ENCODE measurements around the gene LETM1. TPM values are rescaled to one million over a fixed set of nuclear protein-coding genes. Genes with fewer than 3 reads are reported as not detected.
A peak's percentile ranks its signal among the peaks of the same experiment; 100 is the strongest.

The LETM1 gene
- total RNA-seq, 1 donor from 2014 or later, result 109 TPM

DNA sequence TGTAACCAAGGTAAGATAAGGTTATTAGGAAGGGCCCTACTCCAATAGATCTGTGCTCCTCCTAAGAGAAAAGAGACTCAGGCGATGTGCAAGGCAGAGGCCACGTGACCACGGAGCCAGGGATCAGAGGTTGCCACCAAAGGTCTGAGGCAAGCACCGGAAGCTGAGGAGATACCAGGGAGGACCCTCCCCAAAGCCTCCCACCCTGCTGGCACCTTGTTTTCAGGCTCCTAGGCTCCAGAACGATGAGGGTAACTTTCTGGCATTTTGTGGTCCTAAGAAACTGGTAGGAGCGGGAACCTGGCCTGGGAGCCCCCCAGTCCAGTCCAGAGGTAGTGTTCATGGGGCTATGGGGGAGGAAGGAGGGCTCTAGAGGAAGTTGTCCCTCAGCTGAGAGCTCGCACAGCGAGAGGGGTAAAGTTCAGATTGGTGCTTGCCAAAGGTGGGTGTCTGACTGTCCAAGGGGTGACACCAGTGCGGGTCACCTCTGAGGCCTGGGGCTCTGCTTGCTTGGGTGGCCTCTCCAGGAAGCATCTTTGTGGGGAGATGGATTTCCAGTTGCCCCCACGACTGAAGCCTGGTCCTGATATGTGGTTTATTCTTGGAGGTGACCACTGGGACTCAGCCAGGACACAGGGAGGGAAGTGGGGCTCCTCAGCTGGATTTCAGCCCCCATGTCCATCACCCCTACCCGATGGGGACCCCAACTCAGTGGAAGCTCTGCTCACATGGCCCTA, 7.5 kb upstream of the LETM1 start:
- TF ChIP-seq, protein P1, sequence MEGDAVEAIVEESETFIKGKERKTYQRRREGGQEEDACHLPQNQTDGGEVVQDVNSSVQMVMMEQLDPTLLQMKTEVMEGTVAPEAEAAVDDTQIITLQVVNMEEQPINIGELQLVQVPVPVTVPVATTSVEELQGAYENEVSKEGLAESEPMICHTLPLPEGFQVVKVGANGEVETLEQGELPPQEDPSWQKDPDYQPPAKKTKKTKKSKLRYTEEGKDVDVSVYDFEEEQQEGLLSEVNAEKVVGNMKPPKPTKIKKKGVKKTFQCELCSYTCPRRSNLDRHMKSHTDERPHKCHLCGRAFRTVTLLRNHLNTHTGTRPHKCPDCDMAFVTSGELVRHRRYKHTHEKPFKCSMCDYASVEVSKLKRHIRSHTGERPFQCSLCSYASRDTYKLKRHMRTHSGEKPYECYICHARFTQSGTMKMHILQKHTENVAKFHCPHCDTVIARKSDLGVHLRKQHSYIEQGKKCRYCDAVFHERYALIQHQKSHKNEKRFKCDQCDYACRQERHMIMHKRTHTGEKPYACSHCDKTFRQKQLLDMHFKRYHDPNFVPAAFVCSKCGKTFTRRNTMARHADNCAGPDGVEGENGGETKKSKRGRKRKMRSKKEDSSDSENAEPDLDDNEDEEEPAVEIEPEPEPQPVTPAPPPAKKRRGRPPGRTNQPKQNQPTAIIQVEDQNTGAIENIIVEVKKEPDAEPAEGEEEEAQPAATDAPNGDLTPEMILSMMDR (IDR thresholded peaks at IDR 0.05; ENCODE audit: insufficient read depth, low read length, severe bottlenecking), result no peak
- FAIRE-seq (peak; percentile 36), DNase-seq (ENCODE audit: low read depth) (no peak)
- Histone ChIP-seq H3K36me3 (ENCODE audit: control insufficient read depth, insufficient read depth, low read length) (no peaks in the 10 kb centered on the region), H3K27me3 (ENCODE audit: control insufficient read depth, insufficient read depth, low read length) (peaks cover 3% of the 10 kb centered on the region), H3K4me3 (ENCODE audit: low read depth, low read length) (no peak overlapping the region)

DNA sequence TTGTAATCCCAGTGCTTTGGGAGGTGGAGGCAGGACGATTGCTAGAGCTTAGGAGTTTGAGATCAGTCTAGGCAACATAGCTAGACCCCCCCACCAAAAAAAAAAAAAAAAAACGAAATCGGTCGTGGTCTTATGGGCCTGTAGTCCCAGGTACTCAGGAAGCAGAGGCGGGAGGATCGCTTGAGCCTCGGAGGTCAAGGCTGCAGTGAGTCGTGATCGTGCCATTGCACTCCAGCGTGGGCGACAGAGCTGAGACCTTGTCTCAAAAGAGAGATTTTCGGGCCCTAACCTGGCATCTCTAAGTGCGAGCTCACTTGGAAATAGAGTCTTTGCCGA, 7.0 kb upstream of the LETM1 start:
- peaks cover 3% of the 10 kb centered on the region for H3K27me3 ChIP-seq (ENCODE audit: control insufficient read depth, insufficient read depth, low read length)
- DNase-seq (ENCODE audit: low read depth) (no peak), FAIRE-seq (no peak)
- TF ChIP-seq, protein P1 (IDR thresholded peaks at IDR 0.05; ENCODE audit: insufficient read depth, low read length, severe bottlenecking), result no peak
- no peaks in the 10 kb centered on the region for H3K36me3 ChIP-seq (ENCODE audit: control insufficient read depth, insufficient read depth, low read length)
- H3K4me3 ChIP-seq (ENCODE audit: low read depth, low read length), result no peak overlapping the region

DNA sequence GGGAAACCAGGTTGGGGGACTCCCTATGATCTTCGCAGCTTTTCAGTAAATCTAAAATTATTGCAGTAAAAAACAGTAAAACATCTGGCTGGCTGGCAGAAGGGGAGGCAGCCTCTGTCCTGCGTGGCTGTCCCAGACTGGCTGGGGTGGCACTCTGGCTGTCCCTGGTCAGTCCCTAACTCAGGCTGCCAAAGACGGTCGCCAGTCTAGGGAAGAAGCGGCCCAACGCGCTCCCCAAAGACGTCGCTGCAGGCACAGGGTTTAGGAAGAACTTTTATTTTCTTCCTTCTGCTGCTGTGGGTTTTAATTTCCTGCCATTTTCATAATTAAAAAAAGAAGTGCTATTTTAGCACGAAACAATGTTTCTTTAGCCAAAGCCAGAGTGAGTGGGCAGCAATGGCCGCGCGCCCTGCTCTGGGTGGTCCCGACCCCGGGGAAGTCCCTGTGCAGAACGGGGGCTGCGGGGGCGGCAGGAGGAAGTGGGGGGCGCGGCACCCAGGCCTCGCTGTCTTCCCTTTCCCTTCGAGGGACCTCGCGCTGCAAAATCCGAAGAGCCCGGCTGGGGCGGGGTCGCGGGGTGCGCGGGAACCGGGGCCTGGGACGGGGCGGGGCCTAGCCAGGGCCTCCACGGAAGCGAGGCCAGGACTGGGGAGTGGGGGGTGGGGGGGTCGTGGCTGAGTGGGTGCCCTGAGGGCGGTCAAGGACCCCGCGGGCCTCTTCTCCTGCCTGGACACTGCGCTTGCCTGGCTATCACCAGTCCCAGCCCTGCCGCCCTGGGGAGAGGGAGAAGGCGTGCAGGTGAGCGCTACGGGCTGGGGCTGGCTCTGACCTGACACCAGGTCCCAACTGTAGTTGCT, 6.3 kb upstream of the LETM1 start:
- Histone ChIP-seq H3K27me3 (ENCODE audit: control insufficient read depth, insufficient read depth, low read length) (peaks cover 3% of the 10 kb centered on the region), H3K4me3 (ENCODE audit: low read depth, low read length) (no peak overlapping the region), H3K36me3 (ENCODE audit: control insufficient read depth, insufficient read depth, low read length) (no peaks in the 10 kb centered on the region)
- TF ChIP-seq, protein P1 (IDR thresholded peaks at IDR 0.05; ENCODE audit: insufficient read depth, low read length, severe bottlenecking), result no peak
- DNase-seq (ENCODE audit: low read depth), result no peak
- FAIRE-seq, result no peak

DNA sequence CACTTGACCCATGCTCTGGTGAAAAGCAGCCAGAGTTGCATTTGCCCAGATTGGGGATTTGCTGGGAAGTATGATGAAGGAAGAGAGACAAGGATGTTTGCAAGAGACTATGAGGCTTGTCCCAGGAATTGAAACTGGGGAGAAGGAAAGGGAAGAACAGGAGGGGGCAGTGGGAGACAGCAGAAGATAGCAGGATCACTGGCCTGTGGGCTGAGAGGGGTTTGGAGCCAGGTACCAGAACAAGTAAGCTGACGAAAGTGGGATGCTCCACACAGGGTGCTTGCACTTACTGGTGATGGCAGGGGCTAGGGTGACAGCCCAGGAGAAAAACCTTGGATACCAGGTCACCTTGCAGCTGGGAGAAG, 3.4 kb upstream of the LETM1 start:
- no peak for DNase-seq (ENCODE audit: low read depth)
- Histone ChIP-seq H3K27me3 (ENCODE audit: control insufficient read depth, insufficient read depth, low read length) (peaks cover 3% of the 10 kb centered on the region), H3K4me3 (ENCODE audit: low read depth, low read length) (no peak overlapping the region), H3K36me3 (ENCODE audit: control insufficient read depth, insufficient read depth, low read length) (no peaks in the 10 kb centered on the region)
- no peak for FAIRE-seq
- TF ChIP-seq, protein P1 (IDR thresholded peaks at IDR 0.05; ENCODE audit: insufficient read depth, low read length, severe bottlenecking), result no peak

DNA sequence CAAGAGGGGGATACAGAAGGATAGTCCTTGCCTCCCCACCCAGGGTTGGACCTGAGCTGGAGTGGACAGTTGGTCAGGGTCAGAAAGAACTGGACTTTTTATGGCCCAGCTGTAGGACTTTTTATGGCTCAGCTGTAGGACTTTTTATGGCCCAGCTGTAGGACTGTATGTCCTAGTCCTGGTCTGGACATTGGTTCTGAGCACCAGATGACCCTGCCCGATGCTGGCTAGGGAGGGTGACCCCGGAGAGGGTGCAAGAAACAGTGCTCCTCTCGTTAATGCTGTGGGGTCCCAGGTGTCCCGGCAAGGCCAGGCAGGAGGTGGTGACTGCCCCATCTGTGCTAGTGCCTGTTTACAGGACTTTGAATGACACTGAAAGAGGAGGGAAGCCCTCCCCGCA, 2.0 kb upstream of the LETM1 start:
- FAIRE-seq (peak; percentile 55), DNase-seq (ENCODE audit: low read depth) (no peak)
- no peaks in the 10 kb centered on the region for H3K36me3 ChIP-seq (ENCODE audit: control insufficient read depth, insufficient read depth, low read length)
- TF ChIP-seq, protein P1 (IDR thresholded peaks at IDR 0.05; ENCODE audit: insufficient read depth, low read length, severe bottlenecking), result no peak
- peaks cover 3% of the 10 kb centered on the region for H3K27me3 ChIP-seq (ENCODE audit: control insufficient read depth, insufficient read depth, low read length)
- H3K4me3 ChIP-seq (ENCODE audit: low read depth, low read length), result no peak overlapping the region
